ENCODE data around the gene WASF3.
"Not testable (repeated sequence)": the region's sequence is repeated elsewhere in the genome, so short reads cannot be mapped to it uniquely, and the experiment has no call there.

WASF3 gene

DNA sequence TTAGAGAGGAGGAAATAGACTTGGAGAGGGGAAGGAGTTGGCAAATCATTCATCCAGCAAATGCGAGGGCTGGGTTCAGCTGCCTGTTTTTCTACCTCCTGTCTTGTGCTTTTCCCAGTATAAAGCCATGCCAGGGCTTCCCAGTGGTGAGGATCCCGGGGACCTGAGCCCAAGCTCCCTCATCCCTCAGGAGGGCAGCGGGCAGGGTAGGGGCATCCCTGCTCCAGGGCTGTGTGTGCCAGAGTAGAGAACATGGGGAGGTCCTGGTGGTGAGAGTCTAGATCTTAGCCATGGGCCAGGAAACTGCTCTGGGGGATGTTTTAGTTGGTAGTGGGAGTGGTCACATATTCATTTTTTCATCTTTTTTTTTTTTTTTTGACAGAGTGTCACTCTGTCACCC is 159.5 kb downstream of the WASF3 start:
- no peak for DNase-seq (ENCODE audit: low read depth, low spot score)

DNA sequence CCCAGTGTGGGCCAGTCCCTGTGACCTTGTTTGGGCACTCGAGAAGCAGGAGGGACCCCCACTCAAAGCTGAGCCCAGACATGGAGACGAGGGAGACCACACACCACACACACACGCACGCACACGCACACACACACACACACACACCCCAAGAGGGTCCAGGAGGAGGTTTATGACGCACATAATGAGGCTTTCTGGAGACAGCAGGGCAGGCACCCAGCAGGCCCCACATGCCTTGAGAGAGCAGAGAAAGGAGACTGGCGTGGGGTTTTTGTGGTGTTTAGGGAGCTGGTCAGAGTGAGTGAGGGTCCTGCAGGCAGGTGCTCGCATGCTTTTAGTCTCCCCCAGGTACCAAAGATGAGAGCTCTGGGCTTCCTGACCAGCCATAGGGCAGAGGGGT is 160.7 kb downstream of the WASF3 start:
- no peak for DNase-seq (ENCODE audit: low read depth, low spot score)

DNA sequence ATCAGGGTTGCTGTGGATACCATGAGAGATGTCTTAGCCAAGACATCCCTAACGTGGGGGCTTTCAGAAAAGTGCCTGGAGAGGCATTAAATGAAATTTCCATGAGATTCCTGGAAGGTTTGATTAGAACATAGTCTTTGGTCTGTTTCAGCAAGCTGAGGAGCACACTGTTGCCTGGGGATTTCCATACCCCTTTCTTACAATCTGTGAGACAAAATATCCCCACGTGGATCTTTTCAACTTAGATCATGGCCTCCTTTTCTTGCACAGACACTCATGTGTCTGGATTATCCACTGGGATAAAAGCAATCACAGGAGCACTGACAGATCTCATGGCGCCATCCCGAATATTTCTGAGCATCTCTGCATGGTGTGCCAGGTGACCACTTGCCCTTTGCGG is 161.4 kb downstream of the WASF3 start:
- no peak for DNase-seq (ENCODE audit: low read depth, low spot score)

DNA sequence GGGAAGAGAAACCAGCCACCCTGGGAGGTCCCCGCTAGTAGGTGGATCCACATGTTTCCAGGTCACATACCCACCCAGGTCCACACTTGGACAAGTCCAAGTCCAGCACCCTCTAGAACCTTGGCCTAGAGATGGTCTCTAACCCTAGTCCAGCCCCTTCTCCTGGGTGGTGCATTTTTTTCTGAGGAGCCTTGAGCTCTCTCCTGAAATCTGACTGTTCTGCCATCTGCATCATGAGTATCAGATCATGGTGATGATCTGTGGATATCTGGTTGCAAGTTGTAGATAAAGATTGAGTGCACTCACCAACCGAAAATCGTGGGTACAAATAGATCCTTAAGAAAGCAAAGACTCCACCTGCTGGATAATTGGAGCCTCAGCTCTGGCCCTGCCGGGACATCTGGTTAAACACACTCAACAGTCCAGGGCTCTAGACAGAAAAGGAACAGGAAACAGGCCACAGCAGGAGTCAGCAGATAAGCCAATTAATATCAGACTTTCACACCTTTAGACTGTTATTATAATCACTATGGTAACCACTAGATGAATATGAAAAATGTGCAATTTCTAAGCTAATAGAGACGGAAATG is 162.0 kb downstream of the WASF3 start:
- no peak for DNase-seq (ENCODE audit: low read depth, low spot score)

DNA sequence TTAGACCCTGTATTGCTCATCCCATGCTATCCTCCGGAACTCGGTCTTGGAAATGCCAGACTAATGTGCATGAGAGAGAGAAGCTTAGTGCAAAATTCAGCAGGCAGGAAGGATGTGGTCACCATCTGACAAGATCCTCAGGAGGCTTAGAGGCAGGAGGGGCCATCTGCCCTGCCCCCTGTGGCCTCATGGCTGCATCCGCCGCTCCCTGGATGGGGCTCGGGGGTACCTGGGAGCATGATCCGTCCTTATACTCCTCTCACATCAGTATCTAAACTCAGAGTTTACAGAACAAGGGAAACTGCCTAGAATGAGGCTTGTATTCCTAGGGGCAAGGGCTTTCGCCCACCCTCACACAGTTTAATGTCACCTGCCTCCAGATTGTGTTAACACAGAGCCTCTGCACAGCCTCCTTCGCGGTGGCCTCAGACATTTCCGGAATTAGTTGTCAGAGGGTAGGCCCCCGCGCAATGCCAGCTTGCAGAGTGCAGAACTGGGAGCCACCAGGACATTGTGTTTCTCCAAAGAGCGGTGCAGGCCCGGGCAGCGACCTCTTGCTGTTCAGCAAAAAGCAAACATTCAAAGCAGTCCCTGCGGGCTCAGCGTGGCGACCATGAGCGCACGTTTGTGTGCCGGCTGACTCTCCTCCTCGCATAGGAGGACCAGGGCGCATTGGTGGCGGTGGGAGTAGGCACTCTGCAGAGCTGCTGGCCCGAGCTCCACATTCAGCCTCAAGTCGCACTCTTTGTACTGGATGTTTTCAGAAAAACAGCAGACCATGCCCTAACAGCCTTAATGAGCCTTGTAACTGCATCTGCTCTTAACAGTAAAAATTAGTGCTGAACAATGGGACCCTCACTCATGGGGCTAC is 164.0 kb downstream of the WASF3 start:
- no peak for DNase-seq (ENCODE audit: low read depth, low spot score)

DNA sequence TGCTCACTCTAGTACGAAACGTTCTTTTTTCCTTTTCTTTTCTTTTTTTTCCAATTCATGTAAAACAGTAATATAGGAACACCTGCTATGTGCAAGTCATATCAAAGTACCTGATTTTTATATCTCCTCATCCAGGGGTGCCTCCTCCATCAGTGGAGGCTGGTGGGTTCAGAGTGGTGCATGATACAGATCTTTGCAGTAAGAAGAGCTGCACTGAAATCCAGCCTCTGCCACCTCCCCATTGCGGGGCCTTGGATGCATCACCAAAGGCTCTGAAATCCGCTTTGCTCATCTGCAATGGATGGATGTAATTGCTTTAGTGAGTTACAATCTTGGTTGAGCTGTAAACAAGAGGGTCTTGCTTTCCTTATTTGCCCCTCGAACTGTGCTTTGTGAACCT is 164.8 kb downstream of the WASF3 start:
- DNase-seq (ENCODE audit: low read depth, low spot score), result no peak

DNA sequence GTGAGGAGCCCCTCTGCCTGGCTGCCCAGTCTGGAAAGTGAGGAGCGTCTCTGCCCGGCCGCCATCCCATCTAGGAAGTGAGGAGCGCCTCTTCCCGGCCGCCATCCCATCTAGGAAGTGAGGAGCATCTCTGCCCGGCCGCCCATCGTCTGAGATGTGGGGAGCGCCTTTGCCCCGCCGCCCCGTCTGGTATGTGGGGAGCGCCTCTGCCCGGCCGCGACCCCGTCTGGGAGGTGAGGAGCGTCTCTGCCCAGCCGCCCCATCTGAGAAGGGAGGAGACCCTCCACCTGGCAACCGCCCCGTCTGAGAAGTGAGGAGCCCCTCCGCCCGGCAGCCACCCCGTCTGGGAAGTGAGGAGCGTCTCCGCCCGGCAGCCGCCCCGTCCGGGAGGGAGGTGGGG is 166.1 kb downstream of the WASF3 start:
- DNase-seq (ENCODE audit: low read depth, low spot score), result not testable (repeated sequence)

DNA sequence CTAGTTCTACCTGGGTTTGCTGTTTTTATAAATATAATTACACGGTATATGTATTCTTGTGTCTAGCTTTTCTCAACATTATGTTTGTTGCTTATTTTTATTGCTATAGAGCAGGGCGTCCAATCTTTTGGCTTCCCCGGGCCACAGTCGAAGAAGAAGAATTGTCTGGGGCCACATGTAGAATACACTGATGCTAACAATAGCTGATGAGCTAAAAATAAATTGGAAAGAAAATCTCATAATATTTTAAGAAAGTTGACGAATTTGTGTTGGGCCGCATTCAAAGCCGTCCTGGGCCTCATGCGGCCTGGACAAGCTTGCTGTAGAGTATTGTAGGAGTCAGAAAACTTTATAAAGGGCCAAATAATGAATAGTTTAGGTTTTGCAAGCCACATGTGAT is 169.2 kb downstream of the WASF3 start:
- DNase-seq (ENCODE audit: low read depth, low spot score), result no peak

DNA sequence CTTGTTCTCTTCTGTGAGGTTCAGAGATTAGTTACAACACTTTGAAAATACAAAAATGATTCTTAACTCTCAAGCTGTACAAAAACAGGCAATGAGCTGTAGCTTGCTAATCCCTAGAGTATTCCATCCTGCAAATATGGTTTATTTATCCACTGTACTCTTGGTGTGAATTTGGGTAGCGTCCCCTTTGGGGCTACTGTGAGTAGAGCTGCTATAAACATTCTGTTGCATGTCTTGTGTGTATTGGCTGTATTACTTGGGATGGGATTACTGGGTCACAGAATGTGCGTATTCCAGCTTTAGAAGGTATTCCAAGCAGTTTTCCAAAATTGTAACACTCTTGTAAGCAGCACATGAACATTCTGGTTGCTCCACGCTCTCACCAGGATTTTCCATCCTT is 169.6 kb downstream of the WASF3 start:
- no peak for DNase-seq (ENCODE audit: low read depth, low spot score)

DNA sequence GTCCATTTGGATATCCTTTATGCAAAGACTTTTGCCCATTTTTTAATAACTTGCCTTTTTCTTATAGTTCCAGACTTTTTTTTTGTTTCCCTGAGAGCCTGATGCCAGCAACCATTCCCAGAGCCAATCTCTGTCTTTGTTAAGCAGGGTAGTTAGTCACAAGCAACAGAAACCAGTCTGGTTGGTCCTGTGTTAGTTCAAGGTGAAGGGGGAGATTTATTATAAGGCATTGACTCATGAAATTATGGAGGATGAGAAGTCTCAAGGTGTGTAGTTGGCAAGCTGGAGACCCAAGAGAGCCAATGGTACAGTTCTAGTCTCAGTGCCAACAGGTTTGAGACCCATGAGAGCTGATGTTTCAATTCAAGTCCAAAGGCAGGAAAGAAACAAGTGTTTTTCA is 170.2 kb downstream of the WASF3 start:
- DNase-seq (ENCODE audit: low read depth, low spot score), result no peak

DNA sequence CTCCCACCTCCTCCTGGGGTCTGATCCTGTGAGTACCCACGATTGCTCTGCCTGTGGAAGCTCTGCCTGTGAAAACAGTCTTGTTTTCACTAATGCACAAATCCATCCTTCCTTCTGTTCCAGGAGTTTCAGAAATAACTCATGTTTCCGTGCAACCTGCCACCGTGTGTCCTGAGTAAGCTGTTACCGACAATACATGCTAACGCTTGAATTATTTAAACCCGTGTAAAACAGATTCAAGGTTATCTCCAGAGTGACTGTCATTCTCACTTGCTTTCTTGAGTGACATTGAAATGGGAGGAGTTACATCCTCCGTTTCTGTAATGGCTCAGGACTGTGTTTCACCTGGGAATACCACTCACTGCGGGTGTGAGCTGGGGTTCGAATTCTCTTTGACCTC is 178.2 kb downstream of the WASF3 start:
- DNase-seq (ENCODE audit: low read depth, low spot score), result no peak

Data from activated CD4-positive, CD25-positive, alpha-beta regulatory T cell treated with anti-CD3 and anti-CD28 coated beads, Interleukin-2, amount 50 U/mL, for 16 hours (primary cell).